ENCODE results near the gene ZRANB1.
"Not testable (repeated sequence)": the region's sequence is repeated elsewhere in the genome, so short reads cannot be mapped to it uniquely, and the experiment has no call there.

The ZRANB1 gene

GRCh38 chr10:124962421-124962820 lies 20.5 kb downstream of the ZRANB1 start:
- no peak for DNase-seq (ENCODE audit: low read depth in 2 of 3, low spot score in 2 of 3)

- no peak for DNase-seq (ENCODE audit: low read depth in 2 of 3, low spot score in 2 of 3)
Measured at GRCh38 chr10:124963866-124964720, 22.2 kb downstream of the ZRANB1 start.

- DNase-seq (ENCODE audit: low read depth in 2 of 3, low spot score in 2 of 3), result no peak
Measured at GRCh38 chr10:124966008-124966407, 24.1 kb downstream of the ZRANB1 start.

GRCh38 chr10:124967255-124967654 lies 25.3 kb downstream of the ZRANB1 start:
- no peak for DNase-seq (ENCODE audit: low read depth in 2 of 3, low spot score in 2 of 3)

- no peak for DNase-seq (ENCODE audit: low read depth in 2 of 3, low spot score in 2 of 3)
Measured at GRCh38 chr10:124971276-124971675, 29.4 kb downstream of the ZRANB1 start.

- no peak for DNase-seq (ENCODE audit: low read depth in 2 of 3, low spot score in 2 of 3)
Measured at GRCh38 chr10:124972637-124973036, 30.7 kb downstream of the ZRANB1 start.

- no peak for DNase-seq (ENCODE audit: low read depth in 2 of 3, low spot score in 2 of 3)
Measured at GRCh38 chr10:124974131-124974530, 32.2 kb downstream of the ZRANB1 start.

GRCh38 chr10:124975977-124976514 lies 34.1 kb downstream of the ZRANB1 start:
- no peak for DNase-seq (ENCODE audit: low read depth in 2 of 3, low spot score in 2 of 3)

- no peak for DNase-seq (ENCODE audit: low read depth in 2 of 3, low spot score in 2 of 3)
Measured at GRCh38 chr10:124977161-124977560, 35.2 kb downstream of the ZRANB1 start.

- DNase-seq (ENCODE audit: low read depth in 2 of 3, low spot score in 2 of 3), result no peak
Measured at GRCh38 chr10:124977648-124978375, 35.9 kb downstream of the ZRANB1 start.

GRCh38 chr10:124978376-124978725 lies 36.4 kb downstream of the ZRANB1 start:
- no peak for DNase-seq (ENCODE audit: low read depth in 2 of 3, low spot score in 2 of 3)

- DNase-seq (ENCODE audit: low read depth in 2 of 3, low spot score in 2 of 3), result no peak
Measured at GRCh38 chr10:124983321-124983720, 41.4 kb downstream of the ZRANB1 start.

- no peak for DNase-seq (ENCODE audit: low read depth in 2 of 3, low spot score in 2 of 3)
Measured at GRCh38 chr10:124984376-124984775, 42.5 kb downstream of the ZRANB1 start.

- no peak for DNase-seq (ENCODE audit: low read depth in 2 of 3, low spot score in 2 of 3)
Measured at GRCh38 chr10:124985162-124985561, 43.2 kb downstream of the ZRANB1 start.

GRCh38 chr10:124987788-124988187 lies 45.9 kb downstream of the ZRANB1 start:
- no peak for DNase-seq (ENCODE audit: low read depth in 2 of 3, low spot score in 2 of 3)

- DNase-seq (ENCODE audit: low read depth in 2 of 3, low spot score in 2 of 3), result not testable (repeated sequence)
Measured at GRCh38 chr10:124988753-124989152, 46.8 kb downstream of the ZRANB1 start.

- no peak for DNase-seq (ENCODE audit: low read depth in 2 of 3, low spot score in 2 of 3)
Measured at GRCh38 chr10:124989526-124989925, 47.6 kb downstream of the ZRANB1 start.

GRCh38 chr10:124990671-124991625 lies 49.0 kb downstream of the ZRANB1 start:
- DNase-seq (ENCODE audit: low read depth in 2 of 3, low spot score in 2 of 3), result no peak

GRCh38 chr10:124991835-124992234 lies 49.9 kb downstream of the ZRANB1 start:
- no peak for DNase-seq (ENCODE audit: low read depth in 2 of 3, low spot score in 2 of 3)

- no peak for DNase-seq (ENCODE audit: low read depth in 2 of 3, low spot score in 2 of 3)
Measured at GRCh38 chr10:124992462-124993344, 50.8 kb downstream of the ZRANB1 start.
